GM21526 (cell line): ENCODE results near the gene ATG10.
"Not testable (repeated sequence)": the region's sequence is repeated elsewhere in the genome, so short reads cannot be mapped to it uniquely, and the experiment has no call there.

Experiments
- ATAC-seq: cut with Tn5 transposase; IDR thresholded peaks from one replicate; pipeline ENCODE4 v1.9.1; 2021; ENCODE audit warnings: moderate library complexity; ENCODE audit not compliant: unreplicated experiment, low FRiP score

The ATG10 gene

DNA sequence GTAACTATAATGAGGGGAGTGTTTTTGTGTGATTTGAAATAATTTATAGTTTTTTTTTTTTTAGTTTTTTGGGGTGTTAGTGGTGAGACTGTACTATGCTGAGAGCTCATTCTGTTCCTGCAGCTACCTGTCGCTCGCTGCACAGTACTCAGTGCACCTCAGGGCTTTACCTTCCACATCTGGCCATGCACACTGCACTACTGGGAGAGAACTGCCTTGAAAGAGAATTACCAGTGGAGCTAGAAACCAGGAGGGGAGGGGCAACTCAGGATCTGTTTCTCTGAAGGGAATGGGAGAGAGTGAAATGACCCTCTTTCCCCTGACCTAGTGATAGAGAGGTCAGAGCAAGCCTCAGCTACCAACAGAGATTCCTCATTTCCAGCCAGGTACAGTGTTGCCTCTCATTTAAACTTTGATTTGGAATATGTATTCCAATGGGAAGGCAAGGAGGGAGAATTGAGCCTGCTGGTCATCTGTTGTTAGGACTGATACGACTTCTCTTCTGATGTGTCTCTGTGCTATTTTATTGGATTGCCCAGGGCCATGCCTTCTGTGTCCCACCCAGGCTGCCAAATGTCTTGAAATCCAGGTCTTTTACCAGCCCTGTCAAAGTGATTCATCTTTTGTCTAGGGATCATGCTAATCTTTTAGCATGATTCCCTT, 8.9 kb downstream of the ATG10 start:
- no peak for ATAC-seq

DNA sequence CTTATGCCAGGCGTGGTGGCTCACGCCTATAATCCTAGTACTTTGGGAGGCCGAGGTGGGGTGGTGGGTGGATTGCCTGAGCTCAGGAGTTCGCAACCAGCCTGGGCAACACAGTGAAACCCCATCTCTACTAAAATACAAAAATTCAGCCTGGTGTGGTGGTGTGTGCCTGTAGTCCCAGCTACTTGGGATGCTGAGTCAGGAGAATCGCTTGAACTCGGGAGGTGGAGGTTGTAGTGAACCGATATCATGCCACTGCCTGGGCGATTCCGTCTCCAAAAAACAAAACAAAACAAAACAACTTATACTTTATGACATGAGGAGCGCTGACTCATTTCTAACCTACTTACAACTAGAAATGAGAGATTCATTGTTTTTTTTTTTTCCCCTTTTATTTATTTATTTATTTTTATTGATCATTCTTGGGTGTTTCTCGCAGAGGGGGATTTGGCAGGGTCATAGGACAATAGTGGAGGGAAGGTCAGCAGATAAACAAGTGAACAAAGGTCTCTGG, 10.4 kb downstream of the ATG10 start:
- not testable (repeated sequence) for ATAC-seq

DNA sequence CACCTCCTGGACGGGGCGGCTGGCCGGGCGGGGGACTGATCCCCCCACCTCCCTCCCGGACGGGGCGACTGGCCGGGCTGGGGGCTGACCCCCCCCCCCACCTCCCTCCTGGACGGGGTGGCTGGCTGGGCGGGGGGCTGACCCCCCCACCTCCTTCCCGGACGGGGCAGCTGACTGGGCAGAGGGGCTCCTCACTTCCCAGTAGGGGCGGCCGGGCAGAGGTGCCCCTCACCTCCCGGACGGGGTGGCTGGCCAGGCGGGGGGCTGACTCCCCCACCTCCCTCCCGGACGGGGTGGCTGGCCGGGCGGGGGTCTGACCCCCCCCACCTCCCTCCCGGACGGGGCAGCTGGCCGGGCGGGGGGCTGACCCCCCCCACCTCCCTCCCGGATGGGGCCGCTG, 11.3 kb downstream of the ATG10 start:
- ATAC-seq: not testable (repeated sequence)

DNA sequence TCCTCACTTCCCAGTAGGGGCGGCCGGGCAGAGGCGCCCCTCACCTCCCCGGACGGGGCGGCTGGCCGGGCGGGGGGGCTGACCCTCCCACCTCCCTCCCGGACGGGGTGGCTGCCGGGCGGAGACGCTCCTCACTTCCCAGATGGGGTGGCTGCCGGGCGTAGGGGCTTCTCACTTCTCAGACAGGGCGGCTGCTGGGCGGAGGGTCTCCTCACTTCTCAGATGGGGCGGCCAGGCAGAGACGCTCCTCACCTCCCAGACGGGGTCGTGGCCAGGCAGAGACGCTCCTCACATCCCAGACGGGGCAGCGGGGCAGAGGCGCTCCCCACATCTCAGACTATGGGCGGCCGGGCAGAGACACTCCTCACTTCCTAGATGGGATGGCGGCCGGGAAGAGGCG, 11.7 kb downstream of the ATG10 start:
- not testable (repeated sequence) for ATAC-seq

DNA sequence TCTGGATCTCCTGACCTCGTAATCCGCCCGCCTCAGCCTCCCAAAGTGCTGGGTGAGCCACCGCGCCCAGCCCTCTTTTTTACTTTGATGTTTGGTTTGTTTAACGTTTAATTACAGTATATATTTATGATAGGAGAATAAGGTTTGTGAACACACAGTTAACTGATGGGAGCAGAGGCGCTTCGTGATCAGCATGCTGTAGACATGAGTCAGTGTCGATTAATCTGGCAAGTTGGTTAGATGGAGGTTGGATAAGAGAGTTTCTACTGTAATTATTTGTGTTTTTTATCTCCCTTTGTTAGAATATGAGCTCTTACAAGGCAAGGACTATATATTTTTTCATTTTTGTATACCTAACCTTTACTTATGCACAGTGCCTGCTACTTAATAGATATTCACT, 14.3 kb downstream of the ATG10 start:
- no peak for ATAC-seq

DNA sequence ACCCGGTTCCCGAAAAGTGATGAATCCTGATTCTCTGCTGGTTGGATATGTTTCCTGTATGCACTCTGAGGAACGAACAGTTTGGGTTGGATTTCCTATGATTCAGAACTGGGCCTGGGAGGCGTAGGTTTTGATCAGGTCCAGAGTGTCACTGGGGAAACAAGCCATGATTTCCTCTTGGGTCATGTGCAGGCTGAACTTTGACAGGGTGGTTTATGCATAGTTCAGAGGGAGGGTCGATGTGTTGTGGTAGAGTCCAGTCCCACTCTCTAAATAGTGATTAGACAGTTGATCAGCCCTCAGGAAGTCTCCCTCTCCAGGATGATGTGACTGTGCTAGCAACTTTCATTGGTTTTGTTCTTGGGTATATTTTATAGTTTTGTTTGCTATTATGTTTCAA, 17.4 kb downstream of the ATG10 start:
- ATAC-seq: no peak

DNA sequence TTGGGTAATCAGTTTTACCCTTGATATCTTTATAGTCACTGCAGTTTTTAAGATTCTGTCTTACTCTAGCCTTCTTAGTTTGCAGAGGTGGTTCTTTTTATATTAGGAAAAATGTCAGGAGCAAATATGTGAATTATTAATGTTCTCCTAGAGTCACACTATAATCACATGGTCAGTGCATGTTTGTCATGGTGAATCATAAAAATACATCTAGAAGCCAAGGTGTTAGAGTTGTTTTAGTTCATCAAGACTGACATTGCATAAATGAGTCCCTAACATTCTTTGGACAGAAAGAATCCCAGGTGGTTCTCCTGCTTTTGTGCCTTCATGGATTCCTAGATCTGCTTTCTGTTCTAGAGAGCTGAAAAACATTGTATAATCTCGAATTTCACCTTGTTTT, 22.9 kb downstream of the ATG10 start:
- no peak for ATAC-seq

DNA sequence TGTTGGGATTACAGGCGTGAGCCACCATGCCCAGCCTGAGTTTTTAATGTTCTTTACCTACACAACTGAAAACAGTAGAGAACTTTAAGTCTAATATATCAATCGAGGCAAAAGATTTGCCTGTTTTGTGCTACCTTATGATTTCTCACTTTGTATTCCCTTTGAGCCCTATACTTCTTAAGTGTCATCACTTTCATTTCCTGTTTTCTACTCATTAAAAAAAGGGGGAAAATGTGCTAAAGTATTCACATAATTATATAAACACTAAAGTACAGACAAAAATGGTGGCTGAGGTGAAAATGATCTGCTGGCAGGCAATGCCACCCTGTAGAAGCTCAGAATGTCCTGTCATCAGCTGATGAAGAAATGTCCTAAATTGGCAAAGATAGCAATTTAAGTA, 23.6 kb downstream of the ATG10 start:
- no peak for ATAC-seq

DNA sequence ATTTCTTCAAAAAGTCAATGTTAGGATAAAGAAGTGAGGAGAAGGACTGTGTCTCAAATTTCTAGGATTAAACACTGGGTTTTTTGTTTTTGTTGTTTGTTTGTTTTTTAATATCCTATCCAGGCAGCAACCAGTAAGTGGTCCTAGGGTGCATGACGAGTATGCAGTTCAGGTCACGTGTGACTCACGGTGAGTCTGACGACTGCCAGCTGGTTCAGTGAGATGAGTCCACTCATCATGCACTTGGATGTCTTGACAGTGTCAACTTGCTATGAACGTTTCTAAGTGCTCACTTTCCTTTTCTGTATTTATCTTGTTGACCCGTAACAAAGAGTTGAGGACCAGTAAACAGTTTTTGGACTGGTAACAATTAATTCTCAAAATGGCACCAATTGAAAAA, 32.7 kb downstream of the ATG10 start:
- no peak for ATAC-seq

DNA sequence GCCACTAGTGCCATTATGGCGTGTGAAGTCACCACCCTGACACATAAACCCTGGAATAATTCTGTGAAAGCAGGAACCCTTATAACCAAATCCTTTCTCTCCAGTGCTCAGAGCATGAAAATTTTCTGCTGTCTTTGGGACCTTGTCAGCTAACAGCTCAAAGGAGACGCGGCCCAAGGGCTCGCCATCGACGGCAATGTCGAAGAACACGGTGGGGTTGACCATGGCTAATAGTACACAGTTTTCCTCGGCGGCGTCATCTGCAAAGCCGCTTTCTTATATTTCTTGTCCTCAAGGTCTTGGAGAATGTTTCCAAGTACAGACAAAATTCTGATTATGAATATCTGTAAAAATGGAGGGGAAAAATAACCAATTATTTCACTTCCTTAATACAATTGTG, 38.0 kb downstream of the ATG10 start:
- not testable (repeated sequence) for ATAC-seq

DNA sequence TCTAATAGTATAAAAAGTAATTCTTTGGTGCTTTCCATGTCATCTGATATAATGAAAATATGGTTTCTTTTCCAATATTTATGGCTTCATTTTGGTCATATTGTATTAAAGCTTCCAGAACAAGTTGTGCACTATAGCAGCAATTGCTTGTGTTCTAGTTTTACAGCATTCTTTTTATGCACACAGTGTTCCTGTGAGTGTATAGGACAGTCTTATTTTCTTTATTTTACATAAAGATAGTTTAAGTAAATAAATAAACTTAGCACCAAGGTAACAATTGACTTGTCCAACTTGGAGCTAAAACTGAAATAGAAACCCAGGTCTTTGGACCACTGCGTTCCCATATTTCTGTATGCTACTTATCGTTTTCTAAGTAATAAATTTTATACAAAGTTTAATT, 38.9 kb downstream of the ATG10 start:
- no peak for ATAC-seq

DNA sequence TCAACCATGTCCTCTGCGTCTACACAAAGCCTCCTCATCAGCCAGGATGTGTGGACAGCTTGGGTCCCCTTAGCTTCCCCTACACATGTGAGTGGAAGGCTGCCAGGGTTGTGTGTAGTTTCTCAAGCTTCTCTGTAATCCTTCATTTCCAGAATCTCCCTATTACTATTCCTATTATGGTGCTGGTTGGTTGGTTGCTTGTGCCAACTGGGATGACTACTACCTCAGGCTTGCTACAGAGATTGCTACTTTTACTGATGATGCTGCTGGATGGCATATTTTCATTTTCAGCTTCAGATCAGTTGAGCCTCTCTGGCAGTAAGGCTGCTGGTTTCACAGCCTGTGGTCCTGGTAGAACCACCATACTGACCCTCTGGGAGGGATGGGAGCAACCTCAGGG, 39.9 kb downstream of the ATG10 start:
- ATAC-seq: no peak

DNA sequence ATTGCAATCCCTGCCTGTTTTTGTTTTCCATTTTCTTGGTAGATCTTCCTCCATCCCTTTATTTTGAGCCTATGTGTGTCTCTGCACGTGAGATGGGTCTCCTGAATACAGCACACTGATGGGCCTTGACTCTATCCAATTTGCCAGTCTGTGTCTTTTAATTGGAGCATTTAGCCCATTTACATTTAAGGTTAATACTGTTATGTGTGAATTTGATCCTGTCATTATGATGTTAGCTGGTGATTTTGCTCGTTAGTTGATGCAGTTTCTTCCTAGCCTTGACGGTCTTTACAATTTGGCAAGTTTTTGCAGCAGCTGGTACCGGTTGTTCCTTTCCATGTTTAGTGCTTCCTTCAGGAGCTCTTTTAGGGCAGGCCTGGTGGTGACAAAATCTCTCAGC, 42.8 kb downstream of the ATG10 start:
- not testable (repeated sequence) for ATAC-seq

DNA sequence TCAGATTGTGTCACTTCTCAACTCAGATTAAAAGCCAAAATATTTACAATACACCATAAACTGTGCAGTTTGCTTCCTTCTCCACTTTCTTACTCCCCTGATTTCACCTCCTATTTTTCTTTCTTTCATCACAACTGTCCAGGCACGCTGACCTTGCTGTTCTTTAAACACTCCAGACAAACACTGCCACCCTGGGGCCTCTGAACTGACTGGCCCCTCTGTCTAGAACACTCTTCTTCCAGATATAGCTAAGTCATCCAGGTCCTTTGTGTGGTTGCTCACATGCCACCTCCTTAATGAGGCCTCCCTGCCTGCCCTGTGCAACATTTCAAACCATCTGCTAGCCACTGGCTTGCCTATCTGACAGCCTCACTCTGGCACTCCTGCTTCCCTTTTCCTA, 46.6 kb downstream of the ATG10 start:
- no peak for ATAC-seq

DNA sequence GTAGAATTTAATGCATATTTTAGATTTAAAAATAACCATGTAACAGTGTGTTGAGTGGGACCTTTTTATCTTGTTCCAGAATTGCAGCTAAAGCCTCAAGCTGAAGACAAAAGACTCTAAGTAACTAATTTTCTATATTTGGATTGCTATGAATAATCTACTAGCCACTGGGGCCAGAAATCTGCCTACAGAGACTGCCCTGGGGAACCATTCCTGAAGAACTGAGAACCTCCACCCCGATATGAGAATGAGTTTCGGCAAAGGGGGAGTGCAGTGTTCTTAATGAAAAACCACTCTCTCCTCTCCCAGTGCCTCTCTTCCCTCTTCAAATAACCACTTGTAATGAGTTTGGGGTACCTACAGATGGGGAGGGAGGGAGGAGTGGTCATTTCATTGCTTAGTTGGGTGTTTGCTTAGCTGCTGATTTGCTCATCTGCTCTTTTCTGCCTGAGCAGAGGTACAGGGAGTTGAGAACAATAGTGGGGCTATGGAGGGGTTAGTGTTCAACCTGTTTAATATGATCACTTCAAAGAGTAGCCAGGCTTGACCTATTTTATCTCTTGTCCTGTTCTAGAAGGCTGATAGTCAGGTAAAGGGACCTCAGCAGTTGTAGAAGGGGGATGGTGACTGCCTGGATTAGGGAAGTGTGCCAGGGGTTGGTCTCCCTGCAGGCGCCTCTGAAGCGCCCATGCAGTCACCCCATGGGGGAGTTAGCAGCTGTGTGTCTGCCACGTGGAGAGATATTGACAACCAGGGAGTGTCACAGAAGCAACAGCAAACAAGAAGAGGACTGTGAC, 47.7 kb downstream of the ATG10 start:
- no peak for ATAC-seq

DNA sequence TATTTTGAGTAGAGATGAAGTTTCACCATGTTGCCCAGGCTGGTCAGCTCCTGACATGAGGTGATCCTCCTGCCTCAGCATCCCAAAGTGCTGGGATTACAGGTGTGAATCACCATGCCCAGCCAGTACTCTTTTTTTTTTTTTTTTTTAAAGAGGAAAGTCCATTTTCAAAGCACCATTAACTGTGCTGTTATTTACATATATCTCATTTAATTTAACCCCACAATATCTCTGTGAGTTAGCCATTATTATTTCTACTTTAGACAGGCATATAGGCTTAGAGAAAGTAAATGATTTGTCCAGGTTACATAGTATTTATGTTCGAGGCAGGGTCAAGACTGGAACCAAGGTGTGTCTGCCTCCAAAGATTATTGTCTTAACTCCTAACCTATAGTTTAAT, 50.7 kb downstream of the ATG10 start:
- ATAC-seq: no peak

DNA sequence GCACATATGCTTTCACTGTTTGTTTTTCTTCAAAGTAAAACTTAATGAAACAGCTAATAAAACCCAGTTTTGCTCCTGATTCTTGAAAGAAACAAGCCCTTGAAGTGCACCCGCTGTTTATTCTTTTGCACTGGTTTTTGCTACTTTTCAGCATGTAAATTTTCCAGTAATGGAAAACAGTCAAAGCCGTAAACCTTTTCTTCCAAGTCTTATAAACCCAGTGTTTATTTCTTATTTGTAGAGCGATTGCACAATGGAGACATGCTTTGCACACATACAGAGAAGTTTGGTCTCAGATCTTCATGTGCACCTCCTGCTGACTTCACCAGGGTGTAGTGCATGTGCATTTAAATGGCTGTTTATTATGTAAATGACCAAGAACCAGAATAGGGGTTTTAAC, 51.8 kb downstream of the ATG10 start:
- no peak for ATAC-seq

DNA sequence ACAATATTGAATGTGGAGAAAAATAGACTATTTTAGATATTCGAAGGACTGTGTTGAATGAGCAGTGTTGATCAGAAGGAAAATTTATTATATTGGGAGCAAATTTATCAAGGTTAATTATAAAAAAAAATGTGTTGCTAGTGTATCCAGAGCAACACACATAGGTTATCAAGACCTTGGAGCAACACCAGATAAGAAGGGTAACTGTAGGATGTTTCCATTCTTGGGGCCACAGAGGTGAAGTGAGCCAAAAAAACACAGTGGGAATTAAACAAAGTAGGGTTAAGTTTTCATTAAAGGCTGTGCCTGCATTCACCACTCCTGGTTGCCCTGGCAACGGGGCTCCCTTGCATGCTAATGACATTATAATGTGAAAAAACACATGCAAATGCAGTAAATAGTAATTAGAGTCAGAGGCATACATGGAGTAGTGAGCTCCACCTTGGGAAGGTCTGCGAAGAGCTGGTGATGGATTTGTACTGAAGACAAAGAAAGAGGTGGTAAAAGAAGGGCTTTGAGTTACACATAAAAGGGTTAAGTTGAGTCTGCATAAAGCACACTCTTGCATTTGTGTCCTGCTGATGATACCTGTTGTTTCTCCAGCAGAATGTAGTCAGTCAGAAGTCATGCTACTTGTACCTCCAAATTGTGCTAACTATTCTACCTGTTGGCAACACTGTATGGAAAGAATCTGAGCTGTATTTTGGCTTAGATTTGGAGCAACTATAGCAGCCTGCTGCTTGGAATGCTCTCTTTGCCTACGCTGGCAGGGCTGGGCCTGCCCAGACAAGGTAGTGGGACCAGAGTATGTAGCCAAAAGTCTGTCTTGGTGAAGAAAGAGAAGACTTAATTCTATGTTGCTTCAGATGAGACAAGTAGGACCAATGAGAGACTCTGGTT, 59.6 kb downstream of the ATG10 start:
- no peak for ATAC-seq

DNA sequence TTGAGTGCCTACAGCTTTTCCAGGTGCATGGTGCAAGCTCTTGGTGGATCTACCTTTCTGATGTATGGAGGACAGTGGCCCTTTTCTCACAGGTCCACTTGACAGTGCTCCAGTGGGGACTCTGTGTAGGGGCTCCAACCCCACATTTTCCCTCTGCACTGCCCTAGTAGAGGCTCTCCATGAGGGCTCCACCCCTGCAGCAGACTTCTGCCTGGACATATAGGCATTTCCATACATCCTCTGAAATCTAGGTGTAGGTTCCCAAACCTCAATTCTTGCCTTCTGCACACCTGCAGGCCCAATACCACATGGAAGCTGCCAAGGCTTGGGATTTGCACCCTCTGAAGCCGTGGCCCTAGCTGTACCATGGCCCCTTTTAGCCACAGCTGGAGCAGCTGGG, 71.1 kb downstream of the ATG10 start:
- not testable (repeated sequence) for ATAC-seq

DNA sequence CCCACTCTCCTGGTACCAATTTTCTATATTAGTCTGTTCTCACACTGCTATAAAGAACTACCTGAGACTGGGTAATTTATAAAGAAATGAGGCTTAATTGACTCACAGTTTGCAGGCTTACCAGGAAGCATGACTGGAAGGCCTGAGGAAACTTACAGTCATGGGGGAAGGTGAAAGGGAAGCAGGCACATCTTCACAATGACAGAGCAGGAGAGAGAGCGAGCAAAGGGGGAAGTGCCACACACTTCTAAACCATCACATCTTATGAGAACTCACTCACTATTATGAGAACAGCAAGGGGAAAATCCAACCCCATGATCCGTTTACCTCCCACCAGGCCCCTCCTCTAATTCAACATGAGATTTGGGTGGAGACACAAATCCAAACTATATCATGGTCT, 72.2 kb downstream of the ATG10 start:
- no peak for ATAC-seq
